K562 (cell line): ENCODE data around the gene CD4. TPM values are rescaled to one million over a fixed set of nuclear protein-coding genes. Genes with fewer than 3 reads are reported as not detected.

Experiments
- ARID3A ChIP-seq: IDR thresholded peaks from 2 replicates; pipeline ENCODE4 v1.6.1; 2012; ENCODE audit warnings: low read depth, low read length, improper control_type of control experiment, borderline replicate concordance
- CHD1 ChIP-seq: fragments of 200-600 bp; sonication (generic); IDR thresholded peaks from one replicate; pipeline ENCODE4 v1.6.1; 2012; ENCODE audit warnings: mild to moderate bottlenecking, moderate library complexity, low read length, inconsistent platforms
- E2F6 ChIP-seq, 2 experiments: IDR thresholded peaks; 2 replicates each; pipeline ENCODE4 v1.6.1; 2011; ENCODE audit warnings: borderline replicate concordance in 1 of 2, control low read depth in 1 of 2, low read depth in 1 of 2, low read length in 1 of 2, mild to moderate bottlenecking in 1 of 2, mixed read lengths in 1 of 2, moderate library complexity in 1 of 2; ENCODE audit not compliant: insufficient read depth in 1 of 2, insufficient read length in 1 of 2, poor library complexity in 1 of 2, severe bottlenecking in 1 of 2; ENCODE audit errors: extremely low read depth in 1 of 2
- HNRNPK ChIP-seq: fragments of 200-400 bp; formaldehyde crosslinking; IDR thresholded peaks from one replicate; pipeline ENCODE4 v1.6.1; 2018; ENCODE audit warnings: mild to moderate bottlenecking, low read depth, low read length; ENCODE audit not compliant: poor library complexity, severe bottlenecking
- KLF13 ChIP-seq: fragments of 450-650 bp; IDR thresholded peaks from 2 replicates; pipeline ENCODE4 v1.6.1; 2016; ENCODE audit warnings: missing genetic modification characterization, low read depth, mild to moderate bottlenecking, missing compliant biosample characterization, moderate library complexity, borderline replicate concordance
- MAFF ChIP-seq: IDR thresholded peaks from 2 replicates; pipeline ENCODE4 v1.6.1; 2012; ENCODE audit warnings: low read length, improper control_type of control experiment
- MXD1 ChIP-seq: fragments of 250-450 bp; sonication (Bioruptor Pico); IDR thresholded peaks from 2 replicates; pipeline ENCODE4 v1.8.0; 2021; ENCODE audit warnings: borderline replicate concordance, mild to moderate bottlenecking, moderate library complexity; ENCODE audit not compliant: poor library complexity, severe bottlenecking
- PYGO2 ChIP-seq: fragments of 450-650 bp; IDR thresholded peaks from 2 replicates; pipeline ENCODE4 v1.6.1; 2016; ENCODE audit warnings: mild to moderate bottlenecking, missing genetic modification characterization, moderate library complexity, missing compliant biosample characterization
- REST ChIP-seq, 2 experiments: fragments of 450-650 bp; formaldehyde crosslinking in 1 of 2; IDR thresholded peaks; 2 replicates each; pipeline versions ENCODE4 v1.4.0 to v1.6.1; 2014 to 2020; ENCODE audit warnings: mild to moderate bottlenecking in 2 of 2, borderline replicate concordance in 1 of 2, low read depth in 1 of 2
- SOX6 ChIP-seq: fragments of 450-650 bp; IDR thresholded peaks from 2 replicates; pipeline ENCODE4 v1.6.1; 2014; ENCODE audit warnings: mild to moderate bottlenecking
- ZBTB7A ChIP-seq: IDR thresholded peaks from 2 replicates; pipeline ENCODE4 v1.6.1; 2011; ENCODE audit warnings: low read depth, mild to moderate bottlenecking, low read length, moderate library complexity, borderline replicate concordance; ENCODE audit not compliant: control insufficient read depth
- ZNF12 ChIP-seq: sonication (generic); formaldehyde crosslinking; IDR thresholded peaks from 2 replicates; pipeline ENCODE4 v1.4.0; 2020; ENCODE audit warnings: mild to moderate bottlenecking, missing genetic modification reagents
- ZNF507 ChIP-seq: conservative IDR thresholded peaks from 2 replicates; pipeline ENCODE4 v1.6.1; 2017; ENCODE audit warnings: missing genetic modification characterization, missing compliant biosample characterization
- polyA plus RNA-seq, 8 experiments: library from polyadenylated mRNA; depleted of rRNA in 4 of 8; stranded (reverse) in 5 of 8; unstranded in 3 of 8; fragments of >200 nt; fragmentation: Nextera tagmentation in 2 of 8; fragmentation: Illumina TruSeq in 1 of 8; extraction: Ambion mirVana in 2 of 8; extraction: Trizol in 1 of 8; gene quantifications; 2 replicates each; pipeline versions ENCODE4 v1.2.1 to v1.2.3, GENCODE V29; 2011 to 2014; ENCODE audit warnings: inconsistent platforms in 1 of 8, missing spikeins in 1 of 8
- total RNA-seq, 7 experiments: library from RNA; depleted of rRNA in 6 of 7; stranded (reverse); fragments of >200 nt in 6 of 7; fragmentation: Illumina TruSeq in 2 of 7; extraction: Trizol in 2 of 7; gene quantifications; 2 replicates each; pipeline versions ENCODE4 v1.2.1 to v1.2.3, GENCODE V29; 2011 to 2021; ENCODE audit warnings: low replicate concordance in 1 of 7

Gene CD4
- total and polyA plus RNA-seq, 9 of the 15 experiments (the other 6 are each of a cell fraction or from before 2014, with no cell fraction given) = 0.06 to 0.27 (median 0.09) TPM; not detected in 5

- TF ChIP-seq ARID3A (no peak), SOX6 (0 out of 2 replicates have a peak, but pooled peaks have one; percentile 7), HNRNPK (peak; percentile 26), E2F6 (IDR thresholded peaks at IDR 0.05; ENCODE audit: borderline replicate concordance in 1 of 2, extremely low read depth in 1 of 2, insufficient read depth in 1 of 2, insufficient read length in 1 of 2, low read depth in 1 of 2, low read length in 1 of 2, poor library complexity in 1 of 2, severe bottlenecking in 1 of 2) (peak; percentile 82 to 90), MXD1 (CRISPR knock-in tag) (no peak), REST (IDR thresholded peaks at IDR 0.05; ENCODE audit: borderline replicate concordance) (no peak), REST (CRISPR knock-in tag; IDR thresholded peaks at IDR 0.05; ENCODE audit: low read depth) (0 out of 2 replicates have a peak, but pooled peaks have one; percentile 39), KLF13 (tag) (no peak), ZBTB7A (peak; percentile 13; the same call in 1 of the 2 replicates), PYGO2 (no peak), ZNF507 (no peak), ZNF12 (peak; percentile 45; the same call in 1 of the 2 replicates), CHD1 (peak; percentile 81), MAFF (no peak)
These were observed 78.3 kb downstream of the CD4 start, which contains the start of gene TPI1 (continued) for GRCh38 chr12:6867413-6868210.
